HG02763 (cell line): ENCODE measurements around the gene TLE1.
"Not testable (repeated sequence)": the region's sequence is repeated elsewhere in the genome, so short reads cannot be mapped to it uniquely, and the experiment has no call there.

ENCODE experiments used
- ATAC-seq: cut with Tn5 transposase; IDR thresholded peaks from one replicate; pipeline ENCODE4 v1.9.1; 2021; ENCODE audit warnings: mild to moderate bottlenecking, moderate library complexity; ENCODE audit not compliant: unreplicated experiment

TLE1 gene

DNA sequence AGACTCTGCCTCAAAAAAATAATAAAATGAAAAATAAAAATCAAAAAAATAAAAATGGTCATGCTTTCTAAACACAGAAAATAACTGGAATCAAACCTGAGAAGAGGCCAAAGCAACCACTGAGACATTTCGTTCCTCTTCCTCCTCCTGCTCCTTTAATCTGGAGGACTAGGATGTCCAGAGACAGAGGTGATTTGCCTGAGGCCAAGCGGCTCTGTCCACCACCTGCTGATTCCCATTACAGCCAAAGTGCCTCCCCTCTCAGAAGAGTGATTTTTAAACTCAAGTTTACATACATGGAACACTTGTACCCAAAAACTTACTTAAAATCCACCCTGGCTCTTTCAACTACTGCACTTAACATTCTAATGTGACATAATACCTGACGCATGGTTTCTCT is 65.6 kb downstream of the TLE1 start:
- ATAC-seq = no peak

DNA sequence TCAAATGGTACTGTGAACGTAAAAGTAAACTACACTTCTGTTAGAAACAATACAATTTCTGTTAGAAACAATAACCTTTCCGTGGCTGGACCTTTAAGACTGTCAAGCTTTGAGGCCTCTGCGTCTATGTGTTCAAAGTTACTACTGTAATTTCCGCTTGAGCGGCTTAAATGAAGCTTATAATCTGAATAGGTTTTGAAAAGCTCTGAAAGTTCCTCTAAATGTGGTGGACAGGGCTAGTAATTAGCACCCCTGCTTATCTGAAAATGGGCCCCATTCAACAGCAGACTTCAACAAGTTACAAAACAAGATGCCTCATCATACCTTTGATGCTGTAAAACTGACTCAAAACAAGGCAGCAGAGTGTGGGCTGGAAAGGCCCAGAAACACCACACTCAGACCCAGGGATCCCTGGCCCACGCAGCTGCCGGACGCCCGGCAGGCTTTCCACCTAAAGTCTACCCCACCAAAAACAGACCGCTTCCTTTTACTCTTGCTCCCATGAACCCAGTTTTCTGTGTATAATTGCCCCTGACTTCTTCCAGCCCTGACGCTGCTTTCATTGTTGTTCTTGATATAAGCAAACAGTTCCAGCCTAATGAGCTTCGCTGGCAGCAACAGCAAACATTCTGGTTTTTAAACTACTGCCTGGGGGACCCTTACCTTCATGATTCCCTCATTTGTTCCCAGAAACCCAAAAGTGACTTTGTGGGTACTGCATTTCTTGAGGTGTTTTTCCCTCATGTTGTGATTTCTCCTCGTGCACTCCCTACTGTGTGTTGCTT is 66.7 kb downstream of the TLE1 start:
- no peak for ATAC-seq

DNA sequence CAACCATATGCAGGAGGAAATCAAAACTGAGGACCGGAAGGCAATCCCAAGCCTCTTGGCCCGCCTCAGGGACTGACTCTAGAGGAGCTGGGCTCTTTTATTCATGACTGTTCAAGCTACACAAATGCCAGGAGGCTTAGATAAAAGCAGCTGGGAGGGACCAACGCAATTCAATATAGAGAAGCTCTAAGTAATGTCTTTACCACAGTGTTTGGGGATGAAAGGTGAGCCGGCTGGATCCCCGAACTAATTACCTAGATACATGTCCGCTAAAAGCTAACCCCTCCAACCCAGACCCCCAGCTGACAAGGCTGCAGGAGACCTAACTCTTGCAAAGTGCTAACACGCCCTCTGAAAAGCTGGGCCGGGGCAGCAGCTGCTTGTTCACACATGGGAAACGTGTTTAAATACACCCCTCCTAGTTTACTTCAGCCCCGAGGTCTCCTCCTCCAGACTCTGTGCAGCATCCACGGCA is 67.5 kb downstream of the TLE1 start:
- ATAC-seq = no peak

DNA sequence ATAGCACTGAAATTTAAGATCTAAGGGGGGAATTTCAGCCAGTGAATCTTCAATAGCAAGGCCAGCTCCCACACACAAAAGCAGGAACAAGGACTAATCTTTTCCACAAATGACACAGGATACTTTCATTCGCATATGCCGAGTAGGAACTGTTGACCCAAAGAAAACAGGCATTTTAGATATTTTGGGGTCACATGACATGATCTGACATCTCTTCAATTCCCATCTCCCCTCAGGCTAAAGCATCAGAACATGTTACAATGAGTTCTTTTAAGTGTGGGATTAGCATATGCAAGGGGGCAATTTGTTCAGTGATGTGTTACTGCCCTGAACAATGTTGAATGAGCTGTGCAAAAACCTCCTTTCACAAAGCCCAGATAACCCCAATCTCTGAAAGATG is 68.2 kb downstream of the TLE1 start:
- ATAC-seq = no peak

DNA sequence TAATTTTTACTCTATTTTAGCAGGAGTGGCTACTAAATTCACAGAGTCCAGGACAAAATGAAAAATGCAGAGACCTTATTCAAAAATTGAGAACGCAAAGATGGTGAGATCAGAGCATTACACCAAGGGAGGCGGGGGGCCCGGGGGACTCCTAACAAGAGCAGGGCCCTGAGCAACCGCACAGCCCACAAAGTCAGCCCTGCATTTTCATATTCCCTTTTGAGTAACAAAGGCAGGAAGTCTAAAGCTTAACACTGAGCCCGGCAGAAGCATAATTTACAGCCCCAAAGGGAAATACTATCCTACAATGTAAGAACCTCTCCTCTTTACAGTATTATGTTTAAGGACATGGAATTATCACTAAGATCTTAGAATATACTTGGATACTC is 69.4 kb downstream of the TLE1 start:
- no peak for ATAC-seq

DNA sequence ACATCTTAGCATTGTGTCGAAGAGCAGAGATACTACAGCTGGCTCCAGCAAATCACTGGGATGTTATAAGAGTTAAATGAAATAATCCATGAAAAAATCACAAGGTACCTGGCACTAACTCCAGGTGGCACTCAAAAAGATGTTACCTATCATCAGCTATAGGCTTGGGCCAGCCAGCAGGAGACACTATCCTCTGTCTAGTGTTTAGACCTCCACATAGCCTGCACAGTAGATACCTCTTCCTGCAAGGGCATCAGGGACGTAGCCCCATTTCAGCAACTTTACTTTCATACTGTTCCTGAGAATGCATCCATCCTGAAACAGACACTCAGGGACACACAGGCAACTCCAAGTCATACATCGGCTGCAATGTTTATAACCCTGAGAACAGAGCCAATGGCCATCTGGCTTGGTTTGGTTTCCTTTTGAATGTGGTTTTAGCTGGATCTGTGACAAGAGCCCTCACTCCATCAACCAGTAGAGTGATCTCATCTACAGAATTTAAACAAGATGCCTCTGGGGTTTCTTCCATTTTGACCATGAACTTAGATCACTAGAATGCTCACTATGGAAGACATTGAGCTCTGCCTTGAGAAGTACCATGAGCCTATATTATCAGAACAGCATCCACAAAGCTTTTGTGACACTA is 69.9 kb downstream of the TLE1 start:
- no peak for ATAC-seq

DNA sequence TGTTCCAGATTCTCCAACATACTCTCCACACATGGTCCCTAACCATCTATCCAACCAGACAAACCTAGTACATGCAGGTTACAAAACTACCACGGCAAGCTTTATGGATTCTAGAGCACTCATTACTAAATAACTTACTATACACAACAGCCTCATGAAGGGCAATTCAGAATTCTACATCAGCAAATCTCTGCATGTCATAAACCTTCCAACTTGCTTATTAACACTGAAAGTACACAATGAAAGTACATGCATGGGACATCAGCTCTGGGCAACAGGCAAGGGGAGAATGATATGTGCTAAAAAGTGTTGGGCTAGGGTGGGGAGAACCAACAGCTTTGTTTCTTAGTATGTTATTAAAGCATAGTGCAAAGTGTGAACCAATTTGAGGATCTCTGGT is 70.4 kb downstream of the TLE1 start:
- no peak for ATAC-seq

DNA sequence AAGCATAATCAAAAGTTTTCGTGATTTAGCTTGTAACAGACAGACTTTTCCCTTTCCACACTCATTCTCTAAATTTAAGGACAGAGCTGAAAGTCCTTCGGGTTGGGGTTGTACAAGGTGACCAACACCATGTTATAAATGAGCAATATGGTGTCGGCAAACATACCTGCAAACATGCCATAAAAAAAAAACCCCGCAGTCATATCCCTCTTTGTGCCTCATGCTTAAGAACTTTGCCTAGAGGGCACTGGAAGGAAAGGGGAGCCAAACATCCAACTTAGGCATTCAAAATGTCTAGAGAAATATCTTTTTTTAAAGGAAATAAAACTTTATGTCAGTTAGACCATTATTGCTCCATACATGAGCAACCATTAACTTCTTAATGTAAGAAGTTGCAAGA is 73.2 kb downstream of the TLE1 start:
- no peak for ATAC-seq

DNA sequence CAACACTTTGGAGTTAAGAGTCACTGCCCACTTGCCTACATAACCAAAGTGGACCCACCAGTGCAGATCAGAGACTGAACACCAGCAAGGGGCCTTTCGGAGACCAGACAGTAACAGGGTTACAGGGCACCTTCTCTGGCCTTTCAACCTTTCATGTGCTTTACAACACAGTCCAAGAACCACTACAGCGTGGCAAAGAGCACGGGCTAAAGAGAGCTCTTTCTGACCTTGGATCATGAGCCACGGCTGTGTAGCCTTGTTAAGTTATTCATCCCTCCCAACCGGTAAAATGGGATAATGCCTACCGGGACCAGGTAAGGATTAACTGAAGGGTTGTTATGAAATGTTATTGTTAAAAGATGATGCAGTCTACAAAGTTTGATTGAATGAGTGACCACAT is 75.0 kb downstream of the TLE1 start:
- no peak for ATAC-seq

DNA sequence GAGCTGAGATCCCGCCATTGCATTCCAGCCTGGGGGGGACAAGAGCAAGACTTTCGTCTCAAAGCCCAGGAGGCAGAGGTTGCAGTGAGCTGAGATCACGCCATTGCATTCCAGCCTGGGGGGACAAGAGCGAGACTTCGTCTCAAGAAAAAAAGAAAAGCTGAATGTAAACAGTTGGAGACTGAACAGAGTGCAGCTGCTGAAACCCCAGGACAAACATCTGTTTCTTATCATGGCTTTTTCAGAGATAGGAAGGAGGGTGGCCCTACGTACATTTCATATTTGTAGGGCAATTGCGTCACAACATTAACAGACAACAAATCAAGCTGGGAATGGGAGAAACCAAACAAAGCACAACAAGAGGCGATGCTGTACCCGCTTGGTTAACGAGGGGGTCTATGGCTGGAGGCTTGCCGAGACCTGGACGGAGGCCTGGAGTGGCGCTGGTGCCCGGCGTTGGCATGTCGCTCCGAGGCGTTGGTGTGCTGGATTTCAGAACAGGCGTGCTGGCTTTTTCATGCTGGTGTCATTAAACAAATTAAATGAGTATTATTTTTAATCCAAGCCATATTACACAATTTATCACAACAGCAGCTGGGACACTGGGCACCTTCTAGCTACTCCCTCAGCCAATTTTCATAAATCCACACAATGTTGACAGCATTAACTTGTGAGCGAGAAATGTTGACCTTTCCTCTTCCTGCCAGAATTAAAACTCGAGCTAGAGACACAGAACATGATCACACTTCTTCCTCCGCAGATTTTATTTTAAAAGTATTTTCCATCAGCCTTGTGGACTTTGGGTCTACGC is 76.1 kb downstream of the TLE1 start:
- no peak for ATAC-seq

DNA sequence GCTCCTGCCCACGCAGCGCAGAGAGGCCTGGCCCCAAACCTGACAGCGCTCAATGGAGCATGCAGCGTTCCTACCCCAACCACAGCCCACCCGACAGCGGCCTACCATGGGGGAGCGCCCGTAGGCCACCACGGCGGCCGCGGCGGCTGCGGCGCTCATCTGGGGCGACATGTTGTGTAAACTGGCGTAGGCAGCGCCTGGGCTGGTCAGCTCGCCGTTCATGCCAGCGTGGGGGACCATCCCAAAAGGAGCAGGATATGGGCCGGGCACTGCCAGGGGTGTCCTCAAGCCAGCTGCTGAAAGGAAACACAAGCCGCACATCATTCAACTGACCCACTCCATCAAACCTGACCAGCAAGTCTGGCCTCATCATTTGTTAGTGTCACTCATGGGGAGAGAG is 77.7 kb downstream of the TLE1 start:
- ATAC-seq = no peak

DNA sequence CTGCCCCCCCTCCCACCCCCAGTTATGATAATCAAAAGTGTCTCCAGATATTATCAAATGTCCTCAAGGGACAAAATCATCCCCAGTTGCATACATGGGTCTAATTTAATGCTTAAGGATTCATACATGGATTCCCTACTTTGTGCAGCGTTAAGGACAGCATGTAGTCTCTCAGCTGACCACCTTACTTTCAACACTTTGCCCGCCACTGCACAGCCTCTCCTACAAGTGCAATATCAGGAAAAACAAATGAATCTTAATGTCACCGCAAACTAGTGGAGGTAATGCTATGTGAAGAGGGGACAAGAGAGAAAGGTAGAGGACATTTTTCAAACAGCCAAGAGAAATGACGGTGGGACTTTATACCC is 78.6 kb downstream of the TLE1 start:
- no peak for ATAC-seq

DNA sequence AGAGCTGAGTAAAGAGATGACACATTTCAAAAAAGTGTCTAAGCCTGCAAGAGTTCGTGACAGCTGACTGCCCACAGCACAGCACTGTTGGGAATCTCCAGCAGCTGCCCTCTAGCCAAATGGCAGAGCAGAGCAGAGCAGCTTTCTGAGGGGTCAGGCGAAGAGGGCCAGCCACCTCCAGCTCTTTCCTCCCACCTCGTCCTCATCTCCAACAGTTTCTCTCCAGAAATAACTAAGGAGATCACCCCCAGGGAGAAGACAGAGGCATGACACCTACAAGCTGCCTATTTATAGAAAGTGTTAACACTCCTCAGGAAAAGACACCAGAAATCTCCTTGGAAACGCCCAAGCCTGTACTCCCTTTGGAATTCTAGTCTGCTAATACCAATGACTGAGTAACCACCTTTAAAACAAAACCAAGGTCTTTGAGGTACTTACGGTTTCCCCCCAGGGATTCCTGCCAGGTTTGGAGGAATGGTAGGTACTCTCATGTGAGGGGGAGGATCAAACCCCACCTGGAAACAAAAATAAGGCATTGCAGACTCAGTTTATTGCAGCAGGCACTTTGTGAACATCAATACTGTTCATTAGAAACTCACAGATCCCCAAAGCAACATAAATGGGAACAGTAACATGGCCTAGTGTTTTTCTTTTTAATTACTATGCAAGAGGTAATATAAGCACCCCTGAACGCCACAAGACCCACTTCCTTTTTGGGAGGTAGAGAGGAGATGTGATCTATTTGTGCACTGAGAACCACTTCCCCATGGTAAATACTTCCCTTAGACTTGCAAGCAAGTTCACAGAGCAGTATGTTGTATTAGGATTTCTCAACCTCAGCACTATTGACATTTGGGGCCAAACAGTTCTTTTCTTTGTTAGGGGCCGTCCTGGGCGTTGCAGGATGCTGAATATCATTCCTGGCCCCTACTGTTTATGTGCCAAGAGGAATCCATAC is 79.3 kb downstream of the TLE1 start:
- no peak for ATAC-seq

DNA sequence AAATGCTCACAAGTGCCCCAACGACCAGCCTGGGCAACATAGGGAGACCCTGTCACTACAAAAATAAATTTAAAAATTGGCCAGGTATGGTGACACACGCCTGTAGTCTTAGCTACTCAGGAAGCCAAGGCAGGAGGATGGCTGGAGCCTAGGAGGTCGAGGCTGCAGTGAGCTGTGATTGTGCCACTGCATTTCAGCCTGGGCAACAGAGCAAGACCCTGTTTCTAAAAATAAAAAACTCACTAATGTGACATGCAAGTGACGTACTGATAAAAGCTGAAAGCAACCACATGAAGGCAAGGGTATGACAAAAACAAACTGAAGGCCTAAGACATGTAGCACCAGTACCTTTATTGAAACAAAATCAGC is 81.1 kb downstream of the TLE1 start:
- no peak for ATAC-seq

DNA sequence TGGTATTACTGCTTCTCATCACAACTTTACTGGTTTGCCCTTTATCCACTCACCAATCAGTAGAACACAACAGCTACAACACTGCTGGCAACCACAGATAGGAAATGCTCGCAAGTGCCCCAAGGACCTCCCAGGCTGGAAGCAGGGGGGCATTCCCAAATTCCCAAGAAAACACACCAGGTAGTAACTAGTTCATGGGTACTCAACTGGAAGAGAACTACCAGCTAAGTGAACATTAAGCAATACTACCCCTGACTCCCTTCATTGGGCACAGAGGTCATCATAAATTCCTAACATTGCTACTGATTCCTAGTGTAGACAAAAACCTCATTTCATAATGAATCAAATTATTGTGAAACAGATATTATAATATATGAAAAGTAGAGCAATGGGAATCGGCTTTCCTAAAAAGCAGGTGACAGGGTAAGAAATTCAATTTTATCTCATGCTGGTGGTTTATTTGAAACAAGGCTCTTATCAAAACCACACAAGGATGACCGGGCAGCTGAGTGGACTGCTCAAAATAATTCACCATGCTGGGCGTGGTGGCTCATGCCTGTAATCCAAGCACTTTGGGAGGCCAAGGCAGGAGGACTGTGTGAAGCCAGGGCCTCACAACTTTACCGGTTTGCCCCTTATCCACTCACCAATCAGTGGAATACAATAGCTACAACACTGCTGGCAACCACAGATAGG is 81.6 kb downstream of the TLE1 start:
- ATAC-seq = no peak

DNA sequence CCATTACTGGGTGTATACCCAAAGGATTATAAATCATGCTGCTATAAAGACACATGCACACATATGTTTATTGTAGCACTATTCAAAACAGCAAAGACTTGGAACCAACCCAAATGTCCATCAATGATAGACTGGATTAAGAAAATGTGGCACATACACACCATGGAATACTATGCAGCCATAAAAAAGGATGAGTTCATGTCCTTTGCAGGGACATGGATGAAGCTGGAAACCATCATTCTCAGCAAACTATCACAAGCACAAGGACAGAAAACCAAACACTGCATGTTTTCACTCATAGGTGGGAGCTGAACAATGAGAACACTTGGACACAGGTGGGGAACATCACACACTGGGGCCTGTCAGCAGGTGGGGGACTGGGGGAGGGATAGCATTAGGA is 83.1 kb downstream of the TLE1 start:
- not testable (repeated sequence) for ATAC-seq

DNA sequence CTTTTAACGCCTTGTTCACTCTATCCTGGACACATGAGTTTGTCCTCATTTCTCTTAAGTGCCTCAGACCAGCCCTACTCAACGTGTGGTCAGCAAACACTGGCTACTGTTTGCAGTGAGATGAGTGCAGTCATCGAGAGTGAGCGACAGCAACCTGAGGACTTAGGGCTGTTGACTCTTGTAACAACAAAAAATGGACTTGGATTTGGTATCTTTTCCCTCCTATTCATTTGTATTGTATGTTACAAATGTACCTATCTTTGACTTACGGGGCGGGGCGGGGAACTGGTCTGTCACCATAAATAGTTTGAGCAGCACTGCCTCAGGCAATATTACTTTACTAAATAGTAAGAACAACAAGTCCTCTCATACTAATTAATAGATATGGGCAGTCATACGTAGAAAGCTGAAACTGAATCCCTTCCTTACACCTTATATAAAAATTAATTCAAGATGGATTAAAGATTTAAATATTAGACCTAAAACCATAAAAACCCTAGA is 84.1 kb downstream of the TLE1 start:
- no peak for ATAC-seq

DNA sequence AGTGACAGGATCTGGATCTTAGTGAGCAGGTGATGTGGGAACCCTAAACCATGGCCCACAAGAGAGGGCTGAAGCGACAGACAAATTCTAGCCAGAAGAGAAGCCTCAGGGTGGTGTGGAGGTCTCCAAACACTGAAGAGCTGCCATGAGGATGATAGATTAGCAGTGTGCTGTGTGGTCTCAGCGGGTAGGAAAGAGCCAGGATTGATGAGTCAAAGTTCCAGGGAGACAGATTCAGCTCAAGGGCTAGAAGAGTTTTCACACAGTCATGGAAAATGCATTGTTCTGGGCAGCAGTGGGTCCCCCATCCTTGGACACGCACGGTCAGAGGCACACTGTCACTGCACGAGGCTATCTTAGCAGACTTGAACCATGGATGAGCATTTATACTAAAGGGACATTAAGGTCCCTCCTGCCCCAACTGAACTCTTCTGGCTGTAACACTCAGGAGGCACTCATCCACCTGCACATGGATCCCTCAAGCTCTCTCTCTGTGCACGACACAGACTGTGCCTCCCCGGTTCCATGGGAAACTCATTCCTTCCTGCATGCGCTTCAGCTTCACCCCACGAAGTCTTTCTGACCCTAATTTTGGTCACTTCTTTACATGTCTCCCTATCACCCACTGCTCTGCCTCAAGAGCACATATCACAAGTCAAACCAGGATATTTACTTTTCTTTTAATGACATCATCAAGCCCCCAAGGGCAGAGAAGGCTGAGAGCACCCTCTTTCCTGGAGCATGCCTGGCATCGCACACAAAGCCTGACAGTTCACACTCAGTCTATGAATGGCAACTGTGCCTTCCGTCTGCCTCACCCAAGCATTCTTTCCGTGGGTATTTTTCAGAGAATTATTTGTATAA is 84.8 kb downstream of the TLE1 start:
- ATAC-seq = no peak
